Hematopoietic multipotent progenitor cell treated with erythropoietin and hydrocortisone succinate and interleukin-3 and kit ligand, for 15 days (in vitro differentiated cells): ENCODE results near the gene MATN1.

Source experiments
- DNase-seq: peaks from one replicate; pipeline ENCODE4 v3.0.0-alpha.2; 2015; ENCODE audit warnings: low spot score

The MATN1 gene

DNA sequence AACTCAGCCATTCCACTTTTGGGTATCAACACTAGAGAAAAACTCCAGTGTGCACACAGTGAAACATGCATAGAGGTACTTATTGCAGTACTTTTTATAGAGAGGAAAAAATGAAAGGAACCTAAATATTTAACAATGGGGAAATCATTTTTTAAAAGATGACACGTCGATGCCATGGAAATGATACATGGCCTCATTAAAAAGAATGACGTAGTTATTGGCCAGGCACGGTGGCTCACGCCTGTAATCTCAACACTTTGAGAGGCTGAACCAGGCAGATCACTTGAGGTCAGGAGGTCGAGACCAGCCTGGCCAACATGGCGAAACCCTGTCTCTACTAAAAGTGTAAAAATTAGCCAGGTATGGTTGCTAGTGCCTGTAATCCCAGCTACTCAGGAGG is 42.5 kb downstream of the MATN1 start:
- DNase-seq, result no peak

GRCh38 chr1:30680429-30680828 is 43.0 kb downstream of the MATN1 start:
- DNase-seq, result no peak

GRCh38 chr1:30679976-30680305 is 43.4 kb downstream of the MATN1 start:
- no peak for DNase-seq

DNA sequence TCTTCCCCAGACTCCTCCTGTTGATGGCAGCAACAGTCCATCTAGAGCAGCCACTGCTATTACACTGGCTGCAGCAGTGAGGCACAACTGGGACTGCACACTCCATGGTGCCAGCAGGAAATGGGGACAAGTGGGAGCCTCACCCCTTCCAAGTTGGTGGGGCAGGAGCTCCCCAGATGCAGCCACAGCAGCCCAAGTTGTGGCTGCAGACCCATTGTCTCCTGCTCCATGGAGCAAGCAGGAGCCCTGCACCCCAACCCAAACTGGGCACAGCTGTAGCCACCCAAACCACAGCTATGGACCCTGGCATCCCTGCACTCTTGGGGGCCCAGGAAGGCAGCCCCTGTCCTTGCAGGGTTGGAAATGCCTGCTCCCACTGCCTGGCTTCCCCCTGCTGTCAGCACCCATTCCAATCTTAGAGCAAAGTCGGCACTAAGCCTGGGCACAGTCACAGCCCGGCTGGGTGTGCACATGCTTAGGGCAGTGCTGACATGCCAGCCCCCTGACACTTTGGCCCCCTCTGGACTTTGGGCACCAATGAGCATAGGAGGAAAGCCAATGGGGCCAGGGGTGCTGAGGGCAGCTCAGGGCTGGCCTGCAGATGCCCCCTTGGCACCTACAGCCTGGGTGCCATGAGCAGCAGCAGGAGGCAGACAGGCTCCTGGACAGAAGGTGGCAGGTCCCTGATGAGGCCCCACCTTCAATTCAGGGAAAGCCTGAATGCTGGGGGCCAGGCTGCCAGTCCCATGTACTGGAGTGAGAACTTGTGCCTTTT is 44.0 kb downstream of the MATN1 start:
- no peak for DNase-seq

DNA sequence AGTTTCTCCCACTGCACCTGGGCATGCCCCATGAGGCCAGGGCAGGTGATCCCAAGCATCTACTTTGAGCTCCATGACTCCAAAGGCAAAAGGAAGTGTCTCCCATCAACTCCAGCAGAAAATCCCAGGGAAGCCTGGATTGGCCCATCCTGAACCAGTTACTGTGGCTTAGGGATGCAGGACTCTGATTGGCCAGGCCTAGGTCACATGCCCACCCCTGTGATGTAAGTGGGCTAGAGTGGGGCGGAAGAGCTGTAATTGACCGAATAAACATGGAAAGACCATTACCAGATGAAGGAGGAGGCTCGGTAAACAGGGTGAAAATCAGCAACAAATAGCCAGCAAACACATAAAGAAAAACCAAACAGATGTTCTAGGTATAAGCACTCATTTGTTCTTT is 45.2 kb downstream of the MATN1 start:
- no peak for DNase-seq

- no peak for DNase-seq
Measured at GRCh38 chr1:30677471-30677870, 45.9 kb downstream of the MATN1 start.

DNA sequence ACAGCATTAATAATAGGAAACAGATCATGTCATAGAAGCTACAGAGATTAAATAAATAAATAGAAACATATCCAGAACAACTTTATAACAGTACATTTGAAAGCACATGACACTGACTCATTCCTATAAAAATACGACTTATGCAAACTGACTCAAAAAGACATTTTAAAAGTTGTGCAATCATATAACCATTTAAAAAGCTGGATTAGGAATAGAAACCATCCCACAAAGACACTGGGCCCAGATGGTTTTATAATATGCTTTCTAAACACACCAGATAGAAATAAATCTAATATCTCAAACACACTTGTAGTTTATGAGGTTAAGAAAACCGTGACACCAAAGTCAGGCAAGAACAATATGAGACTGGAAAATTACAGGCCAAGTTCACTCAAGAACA is 47.6 kb downstream of the MATN1 start:
- no peak for DNase-seq

DNA sequence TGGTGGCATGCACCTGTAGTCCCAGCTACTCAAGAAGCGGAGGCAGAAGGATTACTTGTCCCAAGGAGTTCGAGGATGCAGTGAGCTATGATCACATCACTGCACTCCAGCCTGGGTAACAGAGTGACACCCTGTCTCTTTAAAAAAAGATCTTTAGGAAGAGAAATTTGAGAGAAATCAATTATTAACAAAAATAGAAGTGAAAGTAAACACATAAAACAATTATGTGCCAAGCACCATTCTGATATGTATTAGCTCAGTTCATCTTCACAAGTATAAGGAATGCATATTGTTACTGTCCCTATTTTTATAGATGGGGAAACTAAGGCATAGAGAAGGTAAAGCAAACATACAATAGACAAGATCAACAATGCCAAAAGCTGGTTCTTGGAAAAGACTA is 48.1 kb downstream of the MATN1 start:
- no peak for DNase-seq

DNA sequence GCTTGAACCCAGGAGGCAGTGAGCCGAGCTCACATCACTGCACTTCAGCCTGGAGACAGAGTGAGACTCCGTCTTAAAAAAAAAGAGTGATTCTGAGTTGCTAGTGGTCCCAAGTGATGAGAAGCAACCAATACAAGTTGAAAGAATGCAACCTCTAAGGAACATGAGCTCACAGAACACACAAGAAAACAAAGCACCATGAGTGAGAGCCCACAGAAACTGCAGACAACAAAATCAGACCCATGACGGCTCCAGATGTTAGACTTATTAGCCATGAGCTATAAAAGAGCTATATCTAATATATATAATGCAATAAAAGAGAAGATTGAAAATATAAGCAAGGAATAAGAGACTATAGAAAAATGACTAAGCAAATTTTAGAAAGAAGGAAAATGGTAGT is 50.0 kb downstream of the MATN1 start:
- no peak for DNase-seq

DNA sequence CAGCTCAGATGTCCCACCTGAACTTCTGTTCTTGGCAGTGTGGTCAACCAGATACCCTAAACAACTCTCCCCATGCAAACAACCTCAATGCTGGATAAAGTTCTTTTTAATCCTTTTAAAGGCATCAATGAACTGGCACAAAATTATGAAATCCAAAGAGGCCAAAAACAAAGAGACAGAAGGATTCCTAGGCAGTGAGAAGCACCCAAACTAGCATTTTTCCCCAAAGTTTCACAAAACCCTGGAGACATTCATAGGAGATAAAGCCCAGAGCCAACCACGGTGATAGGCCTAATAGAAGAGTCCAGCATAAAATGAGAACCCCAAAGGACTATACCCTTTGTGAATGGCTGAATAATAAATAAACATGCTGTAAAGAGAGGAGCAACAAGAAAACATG is 50.7 kb downstream of the MATN1 start:
- DNase-seq, result no peak

GRCh38 chr1:30670240-30671060 is 52.9 kb downstream of the MATN1 start:
- no peak for DNase-seq

GRCh38 chr1:30668546-30669327 is 54.6 kb downstream of the MATN1 start:
- no peak for DNase-seq

DNA sequence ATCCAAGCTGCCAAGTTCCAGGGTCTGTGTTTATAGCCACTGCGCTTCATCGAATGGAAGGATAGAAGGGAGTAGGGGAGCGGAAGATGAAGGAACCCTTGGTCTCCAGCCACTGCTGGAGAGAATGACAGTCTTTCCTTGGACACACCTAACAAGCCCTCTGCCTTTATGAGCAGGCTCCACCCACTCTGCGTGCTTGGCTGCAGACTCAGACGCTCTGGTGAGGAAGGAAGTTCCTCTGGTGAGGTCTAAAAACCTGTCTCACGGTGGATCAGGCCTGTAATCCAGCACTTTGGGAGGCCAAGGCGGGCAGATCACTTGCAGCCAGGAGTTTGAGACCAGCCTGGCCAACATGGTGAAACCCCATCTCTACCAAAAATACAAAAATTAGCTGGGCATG is 55.4 kb downstream of the MATN1 start:
- no peak for DNase-seq

- DNase-seq, result no peak
Measured at GRCh38 chr1:30666756-30667273, 56.6 kb downstream of the MATN1 start.

DNA sequence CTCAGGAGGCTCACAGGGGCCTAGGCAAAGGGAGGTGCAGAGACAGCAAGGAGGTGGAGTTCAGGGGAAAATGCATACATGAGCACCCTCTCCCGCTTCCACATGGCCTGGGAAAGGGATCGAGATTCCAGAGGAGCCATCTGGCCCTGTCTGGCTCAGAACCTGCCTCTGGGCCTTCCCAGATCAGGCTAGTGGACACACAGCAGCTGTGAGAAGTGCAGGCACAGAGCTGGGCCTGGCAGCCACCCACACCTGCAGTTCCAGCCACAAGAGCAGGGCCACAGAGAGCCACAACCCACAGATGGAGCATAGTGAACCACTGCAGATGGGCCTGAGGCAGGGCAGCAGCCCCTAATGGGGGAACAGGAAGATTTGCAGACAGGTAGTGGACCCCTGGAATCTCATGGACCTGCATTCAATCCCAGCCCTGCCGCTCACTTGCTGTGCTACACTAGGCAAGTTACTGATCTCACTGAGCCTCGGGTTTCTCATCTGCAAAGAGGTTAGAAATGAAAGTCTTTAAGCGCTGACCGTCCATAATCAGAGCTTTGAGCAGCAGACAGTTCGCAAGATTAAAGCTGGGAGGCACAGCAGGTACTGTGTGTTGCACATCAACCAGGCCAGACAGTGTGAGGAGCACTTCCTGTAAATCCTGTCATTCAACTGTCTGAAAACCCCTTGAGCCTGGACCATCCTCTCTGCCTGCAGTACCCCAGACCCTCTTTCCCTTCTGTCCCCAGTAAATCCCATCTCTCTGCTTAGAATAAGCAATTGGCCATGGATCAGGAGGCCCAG is 58.0 kb downstream of the MATN1 start:
- no peak for DNase-seq

- no peak for DNase-seq
Measured at GRCh38 chr1:30664103-30664755, 59.2 kb downstream of the MATN1 start.

DNA sequence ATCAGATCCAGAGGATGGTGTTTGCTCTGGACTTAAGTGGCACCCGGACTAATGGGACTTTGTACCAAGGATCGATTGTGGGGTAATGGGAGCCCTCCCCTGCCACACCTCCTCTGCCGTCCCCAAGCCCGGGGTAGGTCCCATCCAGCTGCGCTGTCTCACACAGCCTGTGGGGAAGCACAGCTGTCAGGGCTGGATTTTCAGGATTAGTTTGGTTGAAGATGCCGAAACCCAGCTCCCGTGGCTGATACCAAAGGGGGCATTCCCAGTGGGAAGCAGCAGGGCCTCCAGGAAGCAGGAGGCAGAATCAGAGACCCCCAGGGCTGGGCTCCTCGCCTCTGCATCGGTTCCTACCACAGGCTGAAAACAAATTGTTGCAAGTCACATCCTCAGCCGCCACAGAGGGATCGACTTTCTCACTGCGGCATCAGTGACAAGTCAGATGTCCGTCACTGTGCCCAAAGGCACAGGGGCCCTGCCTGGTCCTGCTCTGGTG is 59.7 kb downstream of the MATN1 start:
- DNase-seq, result no peak

- DNase-seq, result no peak
Measured at GRCh38 chr1:30662291-30662840, 61.0 kb downstream of the MATN1 start.

GRCh38 chr1:30661311-30661710 is 62.1 kb downstream of the MATN1 start:
- DNase-seq, result no peak
